ENCODE measurements around the gene SMARCD3. TPM values are rescaled to one million over a fixed set of nuclear protein-coding genes. Genes with fewer than 3 reads are reported as not detected.

SMARCD3 gene
- total and polyA plus RNA-seq, 2 of the 8 experiments (the other 6 are each of a cell fraction or from before 2014, with no cell fraction given) = 3.0 to 5.6 TPM

- TF ChIP-seq POLR2A (IDR thresholded peaks at IDR 0.05; ENCODE audit: control extremely low read depth in 1 of 2, low read depth in 2 of 2, low read length in 2 of 2) = peak in 1 of 2 experiments; percentile 27; a peak in 1 of 3 replicates
- TF ChIP-seq TEAD4 (IDR thresholded peaks at IDR 0.05; ENCODE audit: low read depth, low read length) = no peak
- no peak for TF ChIP-seq USF2 (IDR thresholded peaks at IDR 0.05; ENCODE audit: low read length)
- TF ChIP-seq ASH2L (IDR thresholded peaks at IDR 0.05; ENCODE audit: low read length) = peak; percentile 69
- TF ChIP-seq PHF8 (conservative IDR thresholded peaks at IDR 0.05; ENCODE audit: low read depth, low read length) = 0 out of 2 replicates have a peak, but pooled peaks have one; percentile 19
- TF ChIP-seq KDM4A (IDR thresholded peaks at IDR 0.05; ENCODE audit: low read depth, low read length, severe bottlenecking) = peak; percentile 84
- no peak for TF ChIP-seq CBX5 (IDR thresholded peaks at IDR 0.05; ENCODE audit: low read depth, low read length)
- TF ChIP-seq YY1 (IDR thresholded peaks at IDR 0.05; ENCODE audit: low read depth, low read length) = peak; percentile 31; the same call in 1 of the 2 replicates
- peak; percentile 47 for TF ChIP-seq NRF1 (IDR thresholded peaks at IDR 0.05; ENCODE audit: low read depth, low read length)
- TF ChIP-seq CHD1 (IDR thresholded peaks at IDR 0.05; ENCODE audit: low read depth, low read length) = no peak
- peak; percentile 62; the same call in 1 of the 2 replicates for TF ChIP-seq RBBP5 (IDR thresholded peaks at IDR 0.05; ENCODE audit: borderline replicate concordance, low read depth, low read length)
- peak; percentile 33 for TF ChIP-seq RNF2 (IDR thresholded peaks at IDR 0.05; ENCODE audit: borderline replicate concordance, low read depth, low read length, missing control alignments, poor library complexity, severe bottlenecking)
- no peak for TF ChIP-seq BACH1 (IDR thresholded peaks at IDR 0.05; ENCODE audit: low read length)
These were observed 3.4 kb upstream of the SMARCD3 start (continued) for GRCh38 chr7:151251689-151252560.

All from H1 (cell line).